D721Med (cell line): ENCODE measurements around the gene NFIC.
"Not testable (repeated sequence)": the region's sequence is repeated elsewhere in the genome, so short reads cannot be mapped to it uniquely, and the experiment has no call there.

ENCODE experiments used
- DNase-seq: peaks from one replicate; pipeline ENCODE4 v3.0.0; 2011; ENCODE audit warnings: low spot score; ENCODE audit not compliant: insufficient read length
- FAIRE-seq: peaks from 2 replicates; lab custom pipeline; 2011; peaks lifted over from hg19 to GRCh38; lab: Jason Lieb, UNC
- CTCF ChIP-seq: IDR thresholded peaks from 2 replicates; pipeline ENCODE4 v1.5.1; 2012; ENCODE audit warnings: mild to moderate bottlenecking, control low read depth; ENCODE audit not compliant: insufficient read depth; ENCODE audit errors: missing control alignments

NFIC gene

GRCh38 chr19:3440082-3440481, 73.7 kb downstream of the NFIC start:
- no peak for FAIRE-seq
- TF ChIP-seq CTCF, result peak; percentile 48

GRCh38 chr19:3441089-3441985, 75.0 kb downstream of the NFIC start:
- DNase-seq (peak; percentile 97), FAIRE-seq (no peak)
- TF ChIP-seq CTCF, result no peak

More at GRCh38 chr19:3440082-3440481, 73.7 kb downstream of the NFIC start:
- DNase-seq, result peak; percentile 55

- no peak for FAIRE-seq
- DNase-seq, result no peak
- no peak for TF ChIP-seq CTCF
These were observed 75.6 kb downstream of the NFIC start for GRCh38 chr19:3441986-3442329.

GRCh38 chr19:3442487-3443071, 76.2 kb downstream of the NFIC start:
- FAIRE-seq, result no peak

GRCh38 chr19:3443840-3444694, 77.7 kb downstream of the NFIC start:
- no peak for DNase-seq
- no peak for FAIRE-seq

More at GRCh38 chr19:3442487-3443071, 76.2 kb downstream of the NFIC start:
- no peak for DNase-seq
- no peak for TF ChIP-seq CTCF

GRCh38 chr19:3444695-3445234, 78.4 kb downstream of the NFIC start:
- TF ChIP-seq CTCF, result no peak
- DNase-seq, result no peak
- no peak for FAIRE-seq

More at GRCh38 chr19:3443840-3444694, 77.7 kb downstream of the NFIC start:
- TF ChIP-seq CTCF, result no peak

- DNase-seq, FAIRE-seq: not testable (repeated sequence)
These were observed 80.3 kb downstream of the NFIC start for GRCh38 chr19:3446657-3447056.
